Coronary artery (tissue), 2 donors: ENCODE results near the gene SMARCD3.
A peak's percentile ranks its signal among the peaks of the same experiment; 100 is the strongest.

Experiments
- DNase-seq: peaks from one replicate; pipeline ENCODE4 v3.0.0-alpha.2; 2017; ENCODE audit warnings: low spot score
- H3K27ac ChIP-seq, 2 donors: fragments of 200-600 bp; sonication (generic); one replicate each; pipeline ENCODE4 v1.5.1; 2016 to 2019
- H3K4me3 ChIP-seq: fragments of 200-600 bp; sonication (generic); 2 replicates; pipeline ENCODE4 v1.5.1; 2016; ENCODE audit warnings: mild to moderate bottlenecking, moderate library complexity
- CTCF ChIP-seq: fragments of 200-600 bp; sonication (generic); IDR thresholded peaks from one replicate; pipeline ENCODE4 v1.5.1; 2019; ENCODE audit warnings: antibody characterized with exemption

Gene SMARCD3

GRCh38 chr7:151228024-151228866 lies 20.2 kb downstream of the SMARCD3 start:
- peak overlapping the region; percentile 82 for H3K4me3 ChIP-seq
- TF ChIP-seq CTCF: no peak
- no peak for DNase-seq

GRCh38 chr7:151226875-151227782 lies 21.4 kb downstream of the SMARCD3 start, which contains the start of gene ABCF2:
Gene ABCF2, minus strand, starts transcription at chr7:151227205. Its CDS starts 747 bp downstream, at chr7:151226458.
- Histone ChIP-seq H3K4me3 (peak within 1 kb of the TSS; percentile 82), H3K27ac (peak within 1 kb of the TSS; percentile 62 to 85)
- peak; percentile 100 for DNase-seq
- no peak for TF ChIP-seq CTCF

More at GRCh38 chr7:151228024-151228866, 20.2 kb downstream of the SMARCD3 start:
- H3K27ac ChIP-seq: peak overlapping the region; percentile 62 to 85

GRCh38 chr7:151226560-151226874 lies 22.0 kb downstream of the SMARCD3 start:
- DNase-seq: no peak

GRCh38 chr7:151225948-151226510 lies 22.5 kb downstream of the SMARCD3 start:
- Histone ChIP-seq H3K4me3 (peak overlapping the region; percentile 82), H3K27ac (no peak overlapping the region)
- no peak for TF ChIP-seq CTCF
- DNase-seq: no peak

More at GRCh38 chr7:151226560-151226874, 22.0 kb downstream of the SMARCD3 start:
- TF ChIP-seq CTCF: no peak
- Histone ChIP-seq H3K27ac (peak overlapping the region in 1 of 2 donors; percentile 85), H3K4me3 (peak overlapping the region; percentile 82)

GRCh38 chr7:151223728-151224127 lies 24.8 kb downstream of the SMARCD3 start:
- no peak overlapping the region for H3K27ac ChIP-seq
- no peak for DNase-seq
- no peak for TF ChIP-seq CTCF
- no peak overlapping the region for H3K4me3 ChIP-seq

- DNase-seq: no peak
- TF ChIP-seq CTCF: no peak
- H3K27ac ChIP-seq: no peak overlapping the region
- H3K4me3 ChIP-seq: no peak overlapping the region
These were observed 30.3 kb downstream of the SMARCD3 start for GRCh38 chr7:151218170-151218569.
